ENCODE results near the gene ADGRV1. TPM values are rescaled to one million over a fixed set of nuclear protein-coding genes. Genes with fewer than 3 reads are reported as not detected.
"Not testable (repeated sequence)": the region's sequence is repeated elsewhere in the genome, so short reads cannot be mapped to it uniquely, and the experiment has no call there.

The ADGRV1 gene
- total and polyA plus RNA-seq, 7 experiments from 2014 or later, result 0.32 to 1.1 TPM; not detected in 5

DNA sequence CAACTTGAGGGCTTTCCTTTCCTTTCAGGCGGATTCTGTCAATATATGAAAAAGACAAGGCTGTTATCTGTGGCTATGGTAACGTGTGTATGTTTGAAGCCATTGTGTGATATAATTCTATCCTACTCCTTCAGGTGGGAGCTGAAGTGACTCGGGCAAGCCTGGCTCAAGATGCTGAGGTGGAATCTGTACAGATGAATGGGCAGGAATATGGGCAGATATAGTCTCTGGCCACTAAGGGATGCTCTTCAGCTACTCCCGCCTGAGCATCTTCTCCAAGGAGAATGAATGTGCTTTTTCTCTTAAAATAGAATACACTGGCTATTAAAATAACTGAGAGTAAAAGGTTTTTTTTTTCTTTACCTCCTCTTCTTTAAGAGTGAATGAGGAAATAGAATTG is 244.8 kb downstream of the ADGRV1 start:
- no peaks in the 10 kb centered on the region for H3K4me1 Mint-ChIP-seq
- H3K27ac ChIP-seq (ENCODE audit: low read depth, low read length), result no peak overlapping the region
- no peak overlapping the region for H3K4me3 ChIP-seq (ENCODE audit: low read length)
- no peaks in the 10 kb centered on the region for H3K36me3 ChIP-seq (ENCODE audit: control insufficient read depth in 2 of 3, insufficient read depth in 3 of 3, low read length in 3 of 3)
- ChIA-PET POLR2A (no interaction called here), CTCF (interaction anchor here (1.0 to 2.9 kb wide), 2 partner anchors 24 to 616 kb away, joined by 3 to 7 read pairs; no protein-coding TSS in a partner anchor)
- intact Hi-C loops (cut with micrococcal nuclease), result loop anchor here in 1 of 2 donors (2.0 kb wide), 1 partner anchor 615 kb away; no protein-coding TSS in a partner anchor
- H3K4me1 ChIP-seq (ENCODE audit: control insufficient read depth in 2 of 2, insufficient read depth in 2 of 2, low read length in 2 of 2), result no peaks in the 10 kb centered on the region
- ATAC-seq, result no peak
- no peak overlapping the region for H3K4me3 Mint-ChIP-seq
- H3K9me3 Mint-ChIP-seq, result peaks cover 0 to 17% (median 5%) of the 10 kb centered on the region in 11 donors
- DNase-seq, result no peak
- H3K27me3 ChIP-seq (ENCODE audit: control insufficient read depth in 2 of 2, insufficient read depth in 2 of 2, low read length in 2 of 2), result no peaks in the 10 kb centered on the region
- peaks cover 0 to 14% (median 5%) of the 10 kb centered on the region in 5 donors for H3K27me3 Mint-ChIP-seq
- H3K9me3 ChIP-seq (ENCODE audit: control insufficient read depth in 2 of 3, low read length in 3 of 3), result no peaks in the 10 kb centered on the region
- no peak overlapping the region for H3K27ac Mint-ChIP-seq
- no peaks in the 10 kb centered on the region for H3K36me3 Mint-ChIP-seq

DNA sequence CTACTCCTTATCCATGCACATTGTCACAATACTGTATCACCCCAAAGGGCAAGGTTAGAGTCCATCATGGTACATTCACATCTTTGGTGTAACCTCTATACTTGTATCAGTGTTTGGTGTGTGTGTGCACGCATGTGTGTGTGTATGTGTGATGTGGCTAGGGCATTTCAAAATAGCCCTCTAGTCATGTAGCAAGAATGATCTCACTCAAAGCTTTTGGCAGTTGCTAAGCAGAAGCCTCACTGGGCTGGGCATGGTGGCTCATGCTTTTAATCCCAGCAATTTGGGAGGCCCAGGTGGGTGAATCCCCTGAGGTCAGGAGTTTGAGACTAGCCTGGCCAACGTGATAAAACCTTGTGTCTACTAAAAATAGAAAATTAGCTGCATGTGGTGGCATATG is 245.3 kb downstream of the ADGRV1 start:
- DNase-seq (no peak), ATAC-seq (no peak)
- Mint-ChIP-seq H3K36me3 (no peaks in the 10 kb centered on the region), H3K27ac (no peak overlapping the region), H3K27me3 (peaks cover 0 to 14% (median 4%) of the 10 kb centered on the region in 5 donors), H3K4me1 (no peaks in the 10 kb centered on the region), H3K4me3 (no peak overlapping the region), H3K9me3 (peaks cover 0 to 12% (median 4%) of the 10 kb centered on the region in 11 donors)
- Histone ChIP-seq H3K9me3 (ENCODE audit: control insufficient read depth in 2 of 3, low read length in 3 of 3) (no peaks in the 10 kb centered on the region), H3K4me3 (ENCODE audit: low read length) (no peak overlapping the region), H3K36me3 (ENCODE audit: control insufficient read depth in 2 of 3, insufficient read depth in 3 of 3, low read length in 3 of 3) (no peaks in the 10 kb centered on the region), H3K27me3 (ENCODE audit: control insufficient read depth in 2 of 2, insufficient read depth in 2 of 2, low read length in 2 of 2) (no peaks in the 10 kb centered on the region), H3K4me1 (ENCODE audit: control insufficient read depth in 2 of 2, insufficient read depth in 2 of 2, low read length in 2 of 2) (no peaks in the 10 kb centered on the region), H3K27ac (ENCODE audit: low read depth, low read length) (no peak overlapping the region)
- intact Hi-C loops (cut with micrococcal nuclease), result loop anchor here in 1 of 2 donors (2.0 kb wide), 1 partner anchor 615 kb away; no protein-coding TSS in a partner anchor
- POLR2A ChIA-PET, result no interaction called here
- CTCF ChIA-PET, result interaction anchor here (2.9 kb wide), 1 partner anchor 616 kb away, joined by 7 read pairs; no protein-coding TSS in a partner anchor

DNA sequence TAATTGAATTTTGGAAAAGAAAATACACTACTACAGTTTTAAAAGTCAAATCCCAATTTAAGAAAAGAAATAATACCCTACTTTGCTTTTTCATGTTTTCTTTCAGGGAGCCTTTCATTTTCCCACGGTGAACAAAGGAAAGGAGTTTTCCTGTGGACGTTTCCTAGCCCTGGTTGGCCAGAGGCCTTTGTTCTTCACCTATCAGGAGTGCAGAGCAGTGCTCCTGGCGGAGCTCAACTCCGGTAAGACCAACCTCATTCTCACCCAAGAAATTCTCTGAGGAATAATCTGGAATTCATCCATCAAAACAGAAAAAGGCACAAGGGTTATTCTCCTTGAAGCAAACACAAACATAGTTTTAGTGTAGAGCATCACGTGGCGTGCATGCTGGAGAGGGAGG is 248.9 kb downstream of the ADGRV1 start:
- Histone ChIP-seq H3K4me3 (ENCODE audit: low read length) (no peak overlapping the region), H3K9me3 (ENCODE audit: control insufficient read depth in 2 of 3, low read length in 3 of 3) (no peaks in the 10 kb centered on the region), H3K27ac (ENCODE audit: low read depth, low read length) (no peak overlapping the region), H3K36me3 (ENCODE audit: control insufficient read depth in 2 of 3, insufficient read depth in 3 of 3, low read length in 3 of 3) (no peaks in the 10 kb centered on the region), H3K27me3 (ENCODE audit: control insufficient read depth in 2 of 2, insufficient read depth in 2 of 2, low read length in 2 of 2) (no peaks in the 10 kb centered on the region), H3K4me1 (ENCODE audit: control insufficient read depth in 2 of 2, insufficient read depth in 2 of 2, low read length in 2 of 2) (no peaks in the 10 kb centered on the region)
- Mint-ChIP-seq H3K36me3 (no peaks in the 10 kb centered on the region), H3K9me3 (no peaks in the 10 kb centered on the region), H3K4me1 (no peaks in the 10 kb centered on the region), H3K27ac (no peak overlapping the region), H3K27me3 (peaks cover 0 to 15% (median 0%) of the 10 kb centered on the region in 5 donors), H3K4me3 (no peak overlapping the region)
- no peak for DNase-seq
- CTCF ChIA-PET, result no interaction called here
- ATAC-seq, result no peak
- POLR2A ChIA-PET, result no interaction called here
- intact Hi-C loops (cut with micrococcal nuclease), result no loop called here

DNA sequence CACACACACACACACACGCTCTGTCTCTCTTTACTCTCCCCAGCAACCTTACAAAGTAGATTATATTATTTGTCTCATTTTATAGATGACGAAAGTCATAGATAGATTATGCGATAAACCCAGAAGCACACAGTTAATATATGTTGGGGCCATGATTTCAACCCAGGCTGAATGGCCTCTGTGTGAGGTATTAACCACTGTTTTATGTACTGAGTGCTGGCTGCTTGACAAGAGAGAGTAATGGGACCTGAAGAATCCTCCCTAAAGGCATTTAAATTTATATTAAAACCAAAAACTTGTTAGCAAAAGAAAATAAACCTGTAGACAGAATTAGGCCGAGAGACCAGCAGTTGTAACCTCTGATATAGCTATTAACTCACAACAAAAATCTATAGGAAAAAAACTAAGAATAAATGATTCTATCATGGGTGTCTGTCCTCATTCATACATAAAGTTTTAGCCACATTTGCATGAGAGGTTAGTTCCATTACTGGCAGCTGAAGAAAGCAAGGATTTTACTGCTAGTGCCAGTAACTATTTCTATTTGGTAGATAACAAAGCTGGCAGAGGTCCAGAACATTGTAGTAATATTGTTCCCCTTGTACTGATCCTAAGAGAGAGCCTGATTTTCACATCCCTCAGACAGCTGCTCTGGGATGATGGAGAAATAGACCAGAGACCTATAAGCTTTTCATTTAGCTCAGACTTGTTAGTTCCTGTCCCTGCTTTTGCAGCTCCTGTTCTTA is 250.9 kb downstream of the ADGRV1 start:
- intact Hi-C loops (cut with micrococcal nuclease), result no loop called here
- no peaks in the 10 kb centered on the region for H3K36me3 Mint-ChIP-seq
- Histone ChIP-seq H3K27ac (ENCODE audit: low read depth, low read length) (no peak overlapping the region), H3K27me3 (ENCODE audit: control insufficient read depth in 2 of 2, insufficient read depth in 2 of 2, low read length in 2 of 2) (no peaks in the 10 kb centered on the region), H3K9me3 (ENCODE audit: control insufficient read depth in 2 of 3, low read length in 3 of 3) (no peaks in the 10 kb centered on the region), H3K4me1 (ENCODE audit: control insufficient read depth in 2 of 2, insufficient read depth in 2 of 2, low read length in 2 of 2) (no peaks in the 10 kb centered on the region), H3K36me3 (ENCODE audit: control insufficient read depth in 2 of 3, insufficient read depth in 3 of 3, low read length in 3 of 3) (no peaks in the 10 kb centered on the region), H3K4me3 (ENCODE audit: low read length) (no peak overlapping the region)
- peaks cover 0 to 10% (median 0%) of the 10 kb centered on the region in 5 donors for H3K27me3 Mint-ChIP-seq
- ChIA-PET CTCF (interaction anchor here (0.8 kb wide), 1 partner anchor 57 kb away, joined by 4 read pairs; no protein-coding TSS in a partner anchor), POLR2A (no interaction called here)
- DNase-seq (no peak), ATAC-seq (no peak)
- H3K9me3 Mint-ChIP-seq, result no peaks in the 10 kb centered on the region
- H3K27ac Mint-ChIP-seq, result no peak overlapping the region
- H3K4me3 Mint-ChIP-seq, result no peak overlapping the region
- H3K4me1 Mint-ChIP-seq, result no peaks in the 10 kb centered on the region

DNA sequence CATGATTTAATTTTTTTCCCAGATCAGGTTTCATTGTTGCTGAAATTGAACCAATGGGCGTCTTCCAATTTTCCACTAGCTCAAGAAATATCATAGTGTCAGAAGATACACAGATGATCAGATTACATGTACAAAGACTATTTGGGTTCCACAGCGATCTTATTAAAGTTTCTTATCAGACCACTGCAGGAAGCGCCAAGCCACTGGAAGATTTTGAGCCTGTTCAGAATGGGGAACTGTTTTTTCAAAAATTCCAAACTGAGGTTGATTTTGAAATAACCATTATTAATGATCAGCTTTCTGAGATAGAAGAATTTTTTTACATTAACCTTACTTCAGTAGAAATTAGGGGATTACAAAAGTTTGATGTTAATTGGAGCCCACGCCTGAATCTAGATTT is 251.6 kb downstream of the ADGRV1 start:
- H3K4me3 ChIP-seq (ENCODE audit: low read length), result no peak overlapping the region
- ATAC-seq (no peak), DNase-seq (no peak)
- ChIA-PET CTCF (no interaction called here), POLR2A (no interaction called here)
- Mint-ChIP-seq H3K27ac (no peak overlapping the region), H3K4me1 (no peaks in the 10 kb centered on the region), H3K4me3 (no peak overlapping the region), H3K36me3 (no peaks in the 10 kb centered on the region), H3K9me3 (no peaks in the 10 kb centered on the region), H3K27me3 (peaks cover 0 to 10% (median 0%) of the 10 kb centered on the region in 5 donors)
- no peak overlapping the region for H3K27ac ChIP-seq (ENCODE audit: low read depth, low read length)
- intact Hi-C loops (cut with micrococcal nuclease), result no loop called here
- no peaks in the 10 kb centered on the region for H3K27me3 ChIP-seq (ENCODE audit: control insufficient read depth in 2 of 2, insufficient read depth in 2 of 2, low read length in 2 of 2)
- H3K4me1 ChIP-seq (ENCODE audit: control insufficient read depth in 2 of 2, insufficient read depth in 2 of 2, low read length in 2 of 2), result no peaks in the 10 kb centered on the region
- no peaks in the 10 kb centered on the region for H3K36me3 ChIP-seq (ENCODE audit: control insufficient read depth in 2 of 3, insufficient read depth in 3 of 3, low read length in 3 of 3)
- H3K9me3 ChIP-seq (ENCODE audit: control insufficient read depth in 2 of 3, low read length in 3 of 3), result no peaks in the 10 kb centered on the region

DNA sequence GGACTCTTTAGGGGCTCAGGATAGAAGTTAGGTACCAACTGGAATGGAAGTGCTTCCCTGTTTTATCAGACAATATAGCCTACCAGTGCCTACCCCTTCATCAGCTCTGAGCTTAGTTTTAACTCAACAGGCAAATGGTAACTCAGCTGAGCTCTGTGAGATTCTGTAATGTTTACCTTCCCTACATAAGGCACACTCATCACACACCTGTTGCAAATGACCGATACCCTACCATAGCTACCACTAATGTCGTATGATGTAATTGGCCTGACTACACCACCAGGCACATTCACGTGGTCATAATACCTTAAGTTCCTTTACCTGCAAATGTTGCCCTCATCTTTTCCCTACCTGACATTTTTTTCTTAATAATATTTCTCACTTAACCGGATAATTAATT is 254.8 kb downstream of the ADGRV1 start:
- intact Hi-C loops (cut with micrococcal nuclease), result no loop called here
- Mint-ChIP-seq H3K27ac (no peak overlapping the region), H3K36me3 (no peaks in the 10 kb centered on the region), H3K9me3 (no peaks in the 10 kb centered on the region), H3K4me3 (no peak overlapping the region), H3K27me3 (peaks cover 0 to 7% (median 0%) of the 10 kb centered on the region in 5 donors), H3K4me1 (no peaks in the 10 kb centered on the region)
- no peak overlapping the region for H3K27ac ChIP-seq (ENCODE audit: low read depth, low read length)
- no peaks in the 10 kb centered on the region for H3K27me3 ChIP-seq (ENCODE audit: control insufficient read depth in 2 of 2, insufficient read depth in 2 of 2, low read length in 2 of 2)
- POLR2A ChIA-PET, result no interaction called here
- H3K4me3 ChIP-seq (ENCODE audit: low read length), result no peak overlapping the region
- no peak for DNase-seq
- H3K36me3 ChIP-seq (ENCODE audit: control insufficient read depth in 2 of 3, insufficient read depth in 3 of 3, low read length in 3 of 3), result no peaks in the 10 kb centered on the region
- no peaks in the 10 kb centered on the region for H3K9me3 ChIP-seq (ENCODE audit: control insufficient read depth in 2 of 3, low read length in 3 of 3)
- CTCF ChIA-PET, result no interaction called here
- ATAC-seq, result no peak
- no peaks in the 10 kb centered on the region for H3K4me1 ChIP-seq (ENCODE audit: control insufficient read depth in 2 of 2, insufficient read depth in 2 of 2, low read length in 2 of 2)

DNA sequence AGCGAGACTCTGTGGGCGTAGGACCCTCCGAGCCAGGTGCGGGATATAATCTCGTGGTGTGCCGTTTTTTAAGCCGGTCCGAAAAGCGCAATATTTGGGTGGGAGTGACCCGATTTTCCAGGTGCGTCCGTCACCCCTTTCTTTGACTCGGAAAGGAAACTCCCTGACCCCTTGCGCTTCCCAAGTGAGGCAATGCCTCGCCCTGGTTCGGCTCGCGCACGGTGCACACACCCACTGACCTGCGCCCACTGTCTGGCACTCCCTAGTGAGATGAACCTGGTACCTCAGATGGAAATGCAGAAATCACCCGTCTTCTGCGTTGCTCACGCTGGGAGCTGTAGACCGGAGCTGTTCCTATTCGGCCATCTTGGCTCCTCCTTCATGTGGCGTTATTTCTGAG is 263.5 kb downstream of the ADGRV1 start:
- intact Hi-C loops (cut with micrococcal nuclease); H3K36me3 ChIP-seq (ENCODE audit: control insufficient read depth in 2 of 3, insufficient read depth in 3 of 3, low read length in 3 of 3); H3K4me3 ChIP-seq (ENCODE audit: low read length); H3K9me3 ChIP-seq (ENCODE audit: control insufficient read depth in 2 of 3, low read length in 3 of 3); ATAC-seq; H3K9me3 Mint-ChIP-seq; POLR2A ChIA-PET; H3K27ac Mint-ChIP-seq; H3K4me1 ChIP-seq (ENCODE audit: control insufficient read depth in 2 of 2, insufficient read depth in 2 of 2, low read length in 2 of 2); CTCF ChIA-PET; H3K4me1 Mint-ChIP-seq; H3K4me3 Mint-ChIP-seq; DNase-seq; H3K27me3 ChIP-seq (ENCODE audit: control insufficient read depth in 2 of 2, insufficient read depth in 2 of 2, low read length in 2 of 2); H3K27ac ChIP-seq (ENCODE audit: low read depth, low read length); H3K36me3 Mint-ChIP-seq: not testable (repeated sequence)
- H3K27me3 Mint-ChIP-seq, result peaks cover 0 to 18% (median 14%) of the 10 kb centered on the region in 5 donors

All from naive thymus-derived CD4-positive, alpha-beta T cell (primary cell).